C4-2B (cell line): ENCODE results near the gene SMCO1.

Experiments
- ZFX ChIP-seq: fragments of 450-650 bp; IDR thresholded peaks from 2 replicates; pipeline ENCODE4 v1.6.1; 2017
- TF ChIP-seq, protein P1 (sequence below): fragments of 450-650 bp; conservative IDR thresholded peaks from 2 replicates; pipeline ENCODE4 v1.5.1; 2017; ENCODE audit warnings: mild to moderate bottlenecking

DNA sequence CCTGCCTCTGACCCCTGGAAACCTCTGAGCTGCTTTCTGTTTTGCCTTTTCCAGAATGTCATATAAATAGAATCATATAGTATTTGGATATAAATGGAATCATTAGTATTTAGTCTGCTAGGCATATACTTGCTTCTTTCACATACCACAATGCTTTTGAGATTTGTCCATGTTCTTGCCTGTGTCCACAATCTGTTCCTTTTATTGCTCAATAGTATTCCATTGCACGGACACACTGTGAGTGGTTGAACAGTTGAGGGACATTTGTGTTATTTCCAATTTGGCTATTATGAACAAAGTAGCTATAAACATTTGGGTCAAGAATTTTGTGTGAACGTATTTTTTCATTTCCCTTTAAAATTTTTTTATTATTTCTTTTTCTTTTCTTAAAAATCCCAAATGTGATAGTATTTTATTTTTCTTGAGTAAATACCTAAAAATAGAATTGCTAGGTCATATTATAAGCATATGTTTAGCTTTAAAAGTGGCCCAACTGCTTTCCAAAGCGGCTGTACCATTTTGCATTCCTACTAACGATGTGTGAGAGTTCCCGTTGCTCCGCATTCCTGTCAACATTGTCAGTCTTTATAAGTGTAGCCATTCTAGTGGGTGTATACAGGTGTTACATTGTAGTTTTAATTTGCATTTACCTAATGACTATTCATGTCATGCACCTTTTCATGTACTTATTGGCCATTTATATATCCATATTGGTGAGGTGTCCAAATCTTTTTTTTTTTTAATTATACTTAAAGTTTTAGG, 26.7 kb upstream of the SMCO1 start:
- TF ChIP-seq, protein P1, sequence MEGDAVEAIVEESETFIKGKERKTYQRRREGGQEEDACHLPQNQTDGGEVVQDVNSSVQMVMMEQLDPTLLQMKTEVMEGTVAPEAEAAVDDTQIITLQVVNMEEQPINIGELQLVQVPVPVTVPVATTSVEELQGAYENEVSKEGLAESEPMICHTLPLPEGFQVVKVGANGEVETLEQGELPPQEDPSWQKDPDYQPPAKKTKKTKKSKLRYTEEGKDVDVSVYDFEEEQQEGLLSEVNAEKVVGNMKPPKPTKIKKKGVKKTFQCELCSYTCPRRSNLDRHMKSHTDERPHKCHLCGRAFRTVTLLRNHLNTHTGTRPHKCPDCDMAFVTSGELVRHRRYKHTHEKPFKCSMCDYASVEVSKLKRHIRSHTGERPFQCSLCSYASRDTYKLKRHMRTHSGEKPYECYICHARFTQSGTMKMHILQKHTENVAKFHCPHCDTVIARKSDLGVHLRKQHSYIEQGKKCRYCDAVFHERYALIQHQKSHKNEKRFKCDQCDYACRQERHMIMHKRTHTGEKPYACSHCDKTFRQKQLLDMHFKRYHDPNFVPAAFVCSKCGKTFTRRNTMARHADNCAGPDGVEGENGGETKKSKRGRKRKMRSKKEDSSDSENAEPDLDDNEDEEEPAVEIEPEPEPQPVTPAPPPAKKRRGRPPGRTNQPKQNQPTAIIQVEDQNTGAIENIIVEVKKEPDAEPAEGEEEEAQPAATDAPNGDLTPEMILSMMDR = no peak
- TF ChIP-seq ZFX = no peak
